Suprapubic skin (tissue), 4 donors: ENCODE data around the gene TEF.

ENCODE experiments used
- EP300 ChIP-seq: sonication (generic); formaldehyde crosslinking; IDR thresholded peaks from one replicate; pipeline ENCODE4 v1.6.1; 2017; ENCODE audit warnings: antibody characterized with exemption
- POLR2AphosphoS5 ChIP-seq, 3 donors: sonication (generic); formaldehyde crosslinking; IDR thresholded peaks; one replicate each; pipeline ENCODE4 v1.6.1; 2017; ENCODE audit warnings: antibody characterized with exemption in 3 of 3
- TF ChIP-seq, protein P1 (sequence below), 2 donors: fragments of 200-600 bp in 1 of 2; fragments of 450-650 bp in 1 of 2; sonication (generic) in 1 of 2; IDR thresholded peaks; one replicate each; pipeline ENCODE4 v1.5.1; 2016 to 2019; ENCODE audit warnings: antibody characterized with exemption in 2 of 2, mild to moderate bottlenecking in 1 of 2, moderate library complexity in 1 of 2

GRCh38 chr22:41333806-41334205 is 47.9 kb upstream of the TEF start:
- TF ChIP-seq, protein P1, sequence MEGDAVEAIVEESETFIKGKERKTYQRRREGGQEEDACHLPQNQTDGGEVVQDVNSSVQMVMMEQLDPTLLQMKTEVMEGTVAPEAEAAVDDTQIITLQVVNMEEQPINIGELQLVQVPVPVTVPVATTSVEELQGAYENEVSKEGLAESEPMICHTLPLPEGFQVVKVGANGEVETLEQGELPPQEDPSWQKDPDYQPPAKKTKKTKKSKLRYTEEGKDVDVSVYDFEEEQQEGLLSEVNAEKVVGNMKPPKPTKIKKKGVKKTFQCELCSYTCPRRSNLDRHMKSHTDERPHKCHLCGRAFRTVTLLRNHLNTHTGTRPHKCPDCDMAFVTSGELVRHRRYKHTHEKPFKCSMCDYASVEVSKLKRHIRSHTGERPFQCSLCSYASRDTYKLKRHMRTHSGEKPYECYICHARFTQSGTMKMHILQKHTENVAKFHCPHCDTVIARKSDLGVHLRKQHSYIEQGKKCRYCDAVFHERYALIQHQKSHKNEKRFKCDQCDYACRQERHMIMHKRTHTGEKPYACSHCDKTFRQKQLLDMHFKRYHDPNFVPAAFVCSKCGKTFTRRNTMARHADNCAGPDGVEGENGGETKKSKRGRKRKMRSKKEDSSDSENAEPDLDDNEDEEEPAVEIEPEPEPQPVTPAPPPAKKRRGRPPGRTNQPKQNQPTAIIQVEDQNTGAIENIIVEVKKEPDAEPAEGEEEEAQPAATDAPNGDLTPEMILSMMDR (IDR thresholded peaks at IDR 0.05): no peak
- TF ChIP-seq EP300 (no peak), POLR2AphosphoS5 (IDR thresholded peaks at IDR 0.05) (no peak)
